Measurements from ENCODE around the gene KIAA0232. TPM values are rescaled to one million over a fixed set of nuclear protein-coding genes. Genes with fewer than 3 reads are reported as not detected.
"Not testable (repeated sequence)": the region's sequence is repeated elsewhere in the genome, so short reads cannot be mapped to it uniquely, and the experiment has no call there.

KIAA0232 gene
- polyA plus RNA-seq, 12 donors: 18.7 to 25.5 (median 23.3) TPM; not detected in 1

- DNase-seq: no peak
Measured at GRCh38 chr4:6754481-6755087, 27.9 kb upstream of the KIAA0232 start.

- no peak for DNase-seq
Measured at GRCh38 chr4:6755088-6755753, 27.3 kb upstream of the KIAA0232 start.

- DNase-seq: not testable (repeated sequence)
Measured at GRCh38 chr4:6756345-6756744, 26.2 kb upstream of the KIAA0232 start.

- no peak for DNase-seq
Measured at GRCh38 chr4:6758728-6759127, 23.8 kb upstream of the KIAA0232 start.

- DNase-seq: no peak
Measured at GRCh38 chr4:6760865-6761264, 21.7 kb upstream of the KIAA0232 start.

- no peak for DNase-seq
Measured at GRCh38 chr4:6761649-6762615, 20.6 kb upstream of the KIAA0232 start.

- no peak for DNase-seq
Measured at GRCh38 chr4:6763330-6763851, 19.1 kb upstream of the KIAA0232 start.

GRCh38 chr4:6764976-6765620, 17.4 kb upstream of the KIAA0232 start:
- DNase-seq: no peak

GRCh38 chr4:6765703-6766102, 16.8 kb upstream of the KIAA0232 start:
- DNase-seq: no peak

- no peak for DNase-seq
Measured at GRCh38 chr4:6767386-6767747, 15.2 kb upstream of the KIAA0232 start.

GRCh38 chr4:6767748-6768538, 14.6 kb upstream of the KIAA0232 start:
- no peak for DNase-seq

- no peak for DNase-seq
Measured at GRCh38 chr4:6768539-6768905, 14.0 kb upstream of the KIAA0232 start.

GRCh38 chr4:6769233-6769988, 13.1 kb upstream of the KIAA0232 start:
- no peak for DNase-seq

GRCh38 chr4:6769989-6770420, 12.5 kb upstream of the KIAA0232 start:
- DNase-seq: no peak

GRCh38 chr4:6770581-6771228, 11.8 kb upstream of the KIAA0232 start:
- no peak for DNase-seq

GRCh38 chr4:6771229-6771671, 11.3 kb upstream of the KIAA0232 start:
- DNase-seq: no peak

GRCh38 chr4:6772223-6772928, 10.2 kb upstream of the KIAA0232 start:
- no peak for DNase-seq

GRCh38 chr4:6773106-6773505, 9.4 kb upstream of the KIAA0232 start:
- DNase-seq: no peak
